Measurements from ENCODE around the gene GRK1. TPM values are rescaled to one million over a fixed set of nuclear protein-coding genes. Genes with fewer than 3 reads are reported as not detected.

GRK1 gene
- total and polyA plus RNA-seq, 2 of the 8 experiments (the other 6 are each of a cell fraction or from before 2014, with no cell fraction given), result 0.12 TPM; not detected in 1

GRCh38 chr13:113756441-113757097 is 89.5 kb downstream of the GRK1 start:
- ChIA-PET CTCF (ENCODE audit: partially characterized antibody) (interaction anchor here (0.9 to 1.7 kb wide), 6 partner anchors 14 to 56 kb away, joined by 3 to 5 read pairs (median 4); no protein-coding TSS in a partner anchor), POLR2A (ENCODE audit: partially characterized antibody) (no interaction called here)
- peaks cover 16% of the 10 kb centered on the region; the same call in 1 of the 2 replicates for H3K23me2 ChIP-seq (ENCODE audit: low read depth, low read length)
- H3K18ac ChIP-seq (ENCODE audit: extremely low read depth, low read length), result no peak overlapping the region
- H3K4me3 ChIP-seq (ENCODE audit: extremely low read depth in 1 of 4, insufficient read depth in 2 of 4, low read depth in 3 of 4, low read length in 4 of 4), result no peak overlapping the region
- FAIRE-seq, result no peak
- H3K36me3 ChIP-seq (ENCODE audit: control insufficient read depth in 2 of 4, insufficient read depth in 4 of 4, low read length in 3 of 4), result no peaks in the 10 kb centered on the region
- H3K79me1 ChIP-seq (ENCODE audit: low read depth, low read length), result no peaks in the 10 kb centered on the region; the same call in 1 of the 2 replicates
- no peak for DNase-seq (ENCODE audit: low read depth in 1 of 2, low spot score in 2 of 2)
- H2BK20ac ChIP-seq (ENCODE audit: low read length), result no peak overlapping the region
- no peak overlapping the region for H4K91ac ChIP-seq (replicated peaks; ENCODE audit: insufficient read length, low read length)
- H2AFZ ChIP-seq (ENCODE audit: low read length), result no peak overlapping the region
- no peak overlapping the region for H4K5ac ChIP-seq (ENCODE audit: insufficient read length, low read depth, low read length)
- peaks cover 0 to 8% of the 10 kb centered on the region in 2 experiments for H4K20me1 ChIP-seq (replicated peaks in 1 of 2; ENCODE audit: control insufficient read depth in 1 of 2, insufficient read depth in 2 of 2, low read length in 2 of 2)
- H3K9me3 ChIP-seq (ENCODE audit: insufficient read depth in 2 of 2, low read depth in 1 of 2, low read length in 1 of 2), result peaks cover 0 to 2% of the 10 kb centered on the region in 2 experiments; a peak in 1 of 4 replicates
- H2AK5ac ChIP-seq (ENCODE audit: low read depth, low read length), result 0 out of 2 replicates have a peak overlapping the region, but pooled peaks have one; percentile 29
- no peak overlapping the region for H2BK120ac ChIP-seq (replicated peaks; ENCODE audit: low read depth, low read length)
- TF ChIP-seq BCL11A (IDR thresholded peaks at IDR 0.05; ENCODE audit: low read depth in 2 of 2, low read length in 2 of 2) (no peak), TAF7 (optimal IDR thresholded peaks at IDR 0.05; ENCODE audit: borderline replicate concordance, low read depth, low read length) (no peak), CTBP2 (IDR thresholded peaks at IDR 0.05; ENCODE audit: borderline replicate concordance, insufficient read depth, insufficient read length, low read length) (no peak), RAD21 (IDR thresholded peaks at IDR 0.05 in 1 of 2, conservative IDR thresholded peaks at IDR 0.05 in 1 of 2; ENCODE audit: low read depth in 2 of 2, low read length in 2 of 2) (no peak), E2F6 (IDR thresholded peaks at IDR 0.05) (no peak)
- peaks cover 2 to 32% (median 25%) of the 10 kb centered on the region in 4 experiments for H3K27me3 ChIP-seq (replicated peaks in 1 of 4; ENCODE audit: control insufficient read depth in 3 of 4, extremely low read depth in 1 of 4, insufficient read depth in 3 of 4, low read length in 3 of 4)
- no peak overlapping the region for H3K4ac ChIP-seq (replicated peaks; ENCODE audit: insufficient read length, low read depth, low read length)
- no peak overlapping the region for H3K9ac ChIP-seq (replicated peaks in 1 of 4; ENCODE audit: extremely low read depth in 1 of 4, low read depth in 3 of 4, low read length in 3 of 4)
- H3K14ac ChIP-seq (ENCODE audit: insufficient read length), result no peak overlapping the region
- no peak overlapping the region for H4K8ac ChIP-seq (ENCODE audit: extremely low read depth, insufficient read depth, low read length)
- no peak overlapping the region; a peak in 1 of 4 replicates for H3K4me2 ChIP-seq (ENCODE audit: insufficient read depth in 1 of 2, low read depth in 2 of 2, low read length in 2 of 2)
- H3K56ac ChIP-seq (replicated peaks; ENCODE audit: insufficient read length, low read depth, low read length), result no peak overlapping the region
- H3K4me1 ChIP-seq (replicated peaks in 1 of 4; ENCODE audit: control insufficient read depth in 3 of 4, insufficient read depth in 4 of 4, low read length in 3 of 4), result peaks cover 3 to 7% (median 5%) of the 10 kb centered on the region in 4 experiments; a peak in 5 of 7 replicates
- H3K27ac ChIP-seq (ENCODE audit: low read depth, low read length), result no peak overlapping the region
- 0 out of 2 replicates have a peak overlapping the region, but pooled peaks have one; percentile 5 for H2BK12ac ChIP-seq (ENCODE audit: low read depth, low read length)
- WGBS, 2 experiments (ENCODE audit: extremely low coverage in 1 of 2, insufficient coverage in 1 of 2, insufficient read length in 1 of 2, insufficient replicate concordance in 2 of 2, low coverage in 1 of 2, low lambda C conversion rate in 2 of 2, missing lambda C conversion rate in 1 of 2), result 86% methylated on average over 20 of the region's 20 CpGs; no CpG with 5 or more reads in 1 of the 2 experiments
- no peak overlapping the region for H2BK5ac ChIP-seq (ENCODE audit: low read depth, low read length)
- H2BK15ac ChIP-seq (ENCODE audit: low read length), result no peak overlapping the region
- H3K79me2 ChIP-seq (ENCODE audit: control insufficient read depth in 1 of 2, insufficient read depth in 2 of 2, low read length in 2 of 2), result peaks cover 0 to 4% of the 10 kb centered on the region in 2 experiments; a peak in 1 of 4 replicates
- no peak overlapping the region for H3K23ac ChIP-seq (ENCODE audit: insufficient read length)
